Mammary epithelial cell (primary cell): ENCODE results near the gene ARHGEF12.

Experiments used
- EZH2 ChIP-seq: IDR thresholded peaks from 2 replicates; pipeline ENCODE4 v1.6.1; 2012; ENCODE audit warnings: low read length, inconsistent platforms, borderline replicate concordance
- TF ChIP-seq, protein P1 (sequence below), 2 donors: IDR thresholded peaks in 1 of 2; conservative IDR thresholded peaks in 1 of 2; 2 replicates each; pipeline ENCODE4 v1.5.1; 2011 to 2012; ENCODE audit warnings: inconsistent platforms in 2 of 2, low read length in 2 of 2, mild to moderate bottlenecking in 2 of 2, control low read depth in 1 of 2, low read depth in 1 of 2; ENCODE audit not compliant: insufficient read depth in 1 of 2; ENCODE audit errors: extremely low read depth in 1 of 2

DNA sequence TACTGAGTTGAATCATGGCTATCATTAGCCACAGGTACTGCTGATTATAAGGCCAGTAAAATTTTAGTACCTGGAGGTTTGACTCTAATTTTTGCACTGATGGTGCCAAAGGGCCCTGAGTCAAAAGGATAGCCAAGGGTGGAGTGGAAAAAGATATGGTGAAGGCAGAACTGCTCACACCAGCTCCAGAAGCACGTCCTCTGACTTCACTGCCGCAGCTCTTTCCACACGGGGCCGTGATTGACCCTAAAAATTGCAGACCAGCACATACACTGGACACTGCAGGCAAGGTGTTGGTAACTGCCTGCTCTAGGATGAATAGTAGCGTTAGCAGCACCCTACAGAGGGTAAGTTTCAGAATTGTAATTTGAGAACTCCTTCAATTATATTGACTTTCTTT is 149.9 kb downstream of the ARHGEF12 start:
- no peak for TF ChIP-seq EZH2
- TF ChIP-seq, protein P1, sequence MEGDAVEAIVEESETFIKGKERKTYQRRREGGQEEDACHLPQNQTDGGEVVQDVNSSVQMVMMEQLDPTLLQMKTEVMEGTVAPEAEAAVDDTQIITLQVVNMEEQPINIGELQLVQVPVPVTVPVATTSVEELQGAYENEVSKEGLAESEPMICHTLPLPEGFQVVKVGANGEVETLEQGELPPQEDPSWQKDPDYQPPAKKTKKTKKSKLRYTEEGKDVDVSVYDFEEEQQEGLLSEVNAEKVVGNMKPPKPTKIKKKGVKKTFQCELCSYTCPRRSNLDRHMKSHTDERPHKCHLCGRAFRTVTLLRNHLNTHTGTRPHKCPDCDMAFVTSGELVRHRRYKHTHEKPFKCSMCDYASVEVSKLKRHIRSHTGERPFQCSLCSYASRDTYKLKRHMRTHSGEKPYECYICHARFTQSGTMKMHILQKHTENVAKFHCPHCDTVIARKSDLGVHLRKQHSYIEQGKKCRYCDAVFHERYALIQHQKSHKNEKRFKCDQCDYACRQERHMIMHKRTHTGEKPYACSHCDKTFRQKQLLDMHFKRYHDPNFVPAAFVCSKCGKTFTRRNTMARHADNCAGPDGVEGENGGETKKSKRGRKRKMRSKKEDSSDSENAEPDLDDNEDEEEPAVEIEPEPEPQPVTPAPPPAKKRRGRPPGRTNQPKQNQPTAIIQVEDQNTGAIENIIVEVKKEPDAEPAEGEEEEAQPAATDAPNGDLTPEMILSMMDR (conservative IDR thresholded peaks at IDR 0.05 in 1 of 2, IDR thresholded peaks at IDR 0.05 in 1 of 2; ENCODE audit: extremely low read depth in 1 of 2, insufficient read depth in 1 of 2, low read depth in 1 of 2, low read length in 2 of 2) = no peak
